Natural killer cell (primary cell): Measurements from ENCODE around the gene TBX18. TPM values are rescaled to one million over a fixed set of nuclear protein-coding genes. Genes with fewer than 3 reads are reported as not detected.

Source experiments
- ATAC-seq, 3 donors: fragments of 150-1000 bp in 2 of 3; fragments of 200-7000 bp in 1 of 3; cut with Tn5 transposase; 1 replicate in 1 of 3; 2 replicates in 2 of 3; pipeline ENCODE4 v1.10.0; 2021; ENCODE audit warnings: mild to moderate bottlenecking in 2 of 3, moderate library complexity in 2 of 3
- DNase-seq, 2 donors: peaks; one replicate each; pipeline versions ENCODE4 v3.0.0 to v3.0.0-alpha.2; 2013 to 2021; ENCODE audit warnings: mixed read lengths in 1 of 2
- H3K27ac ChIP-seq: one replicate; pipeline ENCODE4 v1.5.1; 2013; ENCODE audit warnings: mild to moderate bottlenecking, low read length
- H3K27me3 ChIP-seq: one replicate; pipeline ENCODE4 v1.6.1; 2013; ENCODE audit warnings: low read length; ENCODE audit not compliant: control insufficient read depth, insufficient read depth
- H3K36me3 ChIP-seq: one replicate; pipeline ENCODE4 v1.6.1; 2013; ENCODE audit warnings: low read length; ENCODE audit not compliant: control insufficient read depth, insufficient read depth
- H3K4me1 ChIP-seq: one replicate; pipeline ENCODE4 v1.6.1; 2013; ENCODE audit warnings: low read length; ENCODE audit not compliant: control insufficient read depth, insufficient read depth
- H3K4me3 ChIP-seq: one replicate; pipeline ENCODE4 v1.5.1; 2013; ENCODE audit warnings: low read length
- H3K9me3 ChIP-seq: one replicate; pipeline ENCODE4 v1.6.1; 2013; ENCODE audit warnings: low read length; ENCODE audit not compliant: control insufficient read depth, insufficient read depth
- H3K27ac Mint-ChIP-seq, 2 donors: one replicate each; pipeline ENCODE4 v1.8.0; 2022; ENCODE audit warnings: mild to moderate bottlenecking in 2 of 2, mixed read lengths in 2 of 2, moderate library complexity in 1 of 2
- H3K27me3 Mint-ChIP-seq, 2 donors: one replicate each; pipeline ENCODE4 v1.8.0; 2022; ENCODE audit warnings: low read depth in 2 of 2, mixed read lengths in 2 of 2
- H3K36me3 Mint-ChIP-seq: one replicate; pipeline ENCODE4 v1.8.0; 2022; ENCODE audit warnings: mixed read lengths
- H3K4me1 Mint-ChIP-seq, 2 donors: one replicate each; pipeline ENCODE4 v1.8.0; 2022; ENCODE audit warnings: mixed read lengths in 2 of 2
- H3K4me3 Mint-ChIP-seq: one replicate; pipeline ENCODE4 v1.8.0; 2022; ENCODE audit warnings: mild to moderate bottlenecking, moderate library complexity, mixed read lengths
- H3K9me3 Mint-ChIP-seq, 2 donors: one replicate each; pipeline ENCODE4 v1.8.0; 2022; ENCODE audit warnings: mixed read lengths in 2 of 2
- WGBS: methylation state at CpG from one replicate; pipeline ENCODE4 v1.1.7; 2013; ENCODE audit warnings: missing lambda C conversion rate; ENCODE audit not compliant: insufficient coverage; 5-methylcytosine and 5-hydroxymethylcytosine counted together
- intact Hi-C: fragments of 100-400 bp; cut with micrococcal nuclease; formaldehyde crosslinking; loops from one replicate; pipeline ENCODE4 v1.14.2; 2022
- total RNA-seq, 4 donors: library from RNA; stranded (reverse); fragments of 120-200 nt in 1 of 4; gene quantifications; one replicate each; pipeline versions ENCODE4 v1.2.3 to v1.2.4, GENCODE V29; 2013 to 2022
- TF ChIP-seq, protein P1 (sequence below): fragments of 200-600 bp; IDR thresholded peaks from one replicate; pipeline ENCODE4 v1.8.0; 2022; ENCODE audit warnings: antibody characterized with exemption

Gene TBX18
- total RNA-seq, 3 donors from 2014 or later (not counting 1 experiment from before 2014, with no cell fraction given), result not detected

DNA sequence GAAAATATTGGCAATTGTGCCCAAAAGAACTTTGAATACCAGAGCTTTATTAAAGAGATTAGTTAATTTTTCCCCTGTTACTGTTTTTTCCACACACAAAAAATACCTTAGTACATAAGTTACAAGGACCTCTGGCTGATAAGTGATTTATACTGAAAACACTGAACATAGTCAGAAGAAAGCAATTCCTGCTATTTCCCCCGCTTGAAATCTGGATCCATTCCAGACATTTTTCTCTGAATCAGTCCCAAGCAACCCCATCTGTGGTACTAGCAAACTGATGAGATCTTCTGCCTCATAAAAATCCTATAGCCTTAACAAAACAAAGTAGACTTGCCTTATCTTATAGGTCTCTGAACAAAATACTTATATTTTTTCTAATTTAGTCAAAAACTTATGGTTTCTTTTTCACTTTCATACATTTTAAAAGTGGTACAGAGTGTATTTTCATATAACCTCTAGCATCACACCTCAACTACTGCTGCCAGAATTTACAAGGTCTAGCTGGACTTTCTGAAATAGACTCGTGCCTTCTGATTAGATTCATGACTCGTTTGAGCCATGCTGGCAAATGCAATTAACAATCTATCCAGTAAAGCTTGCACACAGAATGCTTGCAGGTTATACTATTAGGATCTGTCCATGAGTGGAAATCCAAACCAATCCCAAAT is 111.9 kb downstream of the TBX18 start:
- WGBS, result 74% methylated on average over 3 of the region's 3 CpGs
- H3K27me3 Mint-ChIP-seq, result no peaks in the 10 kb centered on the region
- no peak overlapping the region for H3K4me3 Mint-ChIP-seq

GRCh38 chr6:84651583-84651982 is 112.8 kb downstream of the TBX18 start:
- no CpG with 5 or more reads among the region's 1 CpG for WGBS
- intact Hi-C loops, result no loop called here
- ATAC-seq, result no peak

More for the DNA sequence above, 111.9 kb downstream of the TBX18 start:
- Histone ChIP-seq H3K9me3 (no peaks in the 10 kb centered on the region), H3K27ac (no peak overlapping the region), H3K4me1 (no peaks in the 10 kb centered on the region), H3K4me3 (no peak overlapping the region), H3K36me3 (no peaks in the 10 kb centered on the region), H3K27me3 (no peaks in the 10 kb centered on the region)
- DNase-seq (no peak), ATAC-seq (no peak)
- Mint-ChIP-seq H3K36me3 (no peaks in the 10 kb centered on the region), H3K9me3 (peaks cover 4 to 11% of the 10 kb centered on the region in 2 donors), H3K4me1 (no peaks in the 10 kb centered on the region), H3K27ac (no peak overlapping the region)
- intact Hi-C loops, result no loop called here
- TF ChIP-seq, protein P1, sequence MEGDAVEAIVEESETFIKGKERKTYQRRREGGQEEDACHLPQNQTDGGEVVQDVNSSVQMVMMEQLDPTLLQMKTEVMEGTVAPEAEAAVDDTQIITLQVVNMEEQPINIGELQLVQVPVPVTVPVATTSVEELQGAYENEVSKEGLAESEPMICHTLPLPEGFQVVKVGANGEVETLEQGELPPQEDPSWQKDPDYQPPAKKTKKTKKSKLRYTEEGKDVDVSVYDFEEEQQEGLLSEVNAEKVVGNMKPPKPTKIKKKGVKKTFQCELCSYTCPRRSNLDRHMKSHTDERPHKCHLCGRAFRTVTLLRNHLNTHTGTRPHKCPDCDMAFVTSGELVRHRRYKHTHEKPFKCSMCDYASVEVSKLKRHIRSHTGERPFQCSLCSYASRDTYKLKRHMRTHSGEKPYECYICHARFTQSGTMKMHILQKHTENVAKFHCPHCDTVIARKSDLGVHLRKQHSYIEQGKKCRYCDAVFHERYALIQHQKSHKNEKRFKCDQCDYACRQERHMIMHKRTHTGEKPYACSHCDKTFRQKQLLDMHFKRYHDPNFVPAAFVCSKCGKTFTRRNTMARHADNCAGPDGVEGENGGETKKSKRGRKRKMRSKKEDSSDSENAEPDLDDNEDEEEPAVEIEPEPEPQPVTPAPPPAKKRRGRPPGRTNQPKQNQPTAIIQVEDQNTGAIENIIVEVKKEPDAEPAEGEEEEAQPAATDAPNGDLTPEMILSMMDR, result no peak

DNA sequence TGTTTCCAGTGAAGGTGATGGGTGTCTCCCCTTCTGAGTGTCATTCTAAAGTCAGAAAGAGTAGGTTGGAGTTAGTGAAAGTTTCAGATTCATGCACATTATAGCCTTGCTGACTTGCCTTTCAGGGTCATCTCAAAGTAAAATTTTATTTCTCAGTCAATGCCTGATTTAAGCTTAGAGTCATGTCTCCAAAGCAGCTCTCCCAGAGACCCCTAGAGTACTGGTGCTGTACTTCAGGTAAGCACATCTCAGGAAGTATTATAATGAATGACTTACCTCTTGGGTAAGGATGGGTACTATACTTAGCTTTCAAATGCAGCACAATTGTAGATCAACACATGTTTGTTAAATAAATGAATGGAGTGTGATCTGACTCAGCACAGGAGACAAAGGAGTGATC is 116.0 kb downstream of the TBX18 start:
- H3K4me1 Mint-ChIP-seq, result no peaks in the 10 kb centered on the region
- no peak overlapping the region for H3K27ac Mint-ChIP-seq
- intact Hi-C loops, result no loop called here
- H3K4me1 ChIP-seq, result no peaks in the 10 kb centered on the region
- no peak overlapping the region for H3K4me3 ChIP-seq
- no peaks in the 10 kb centered on the region for H3K36me3 Mint-ChIP-seq
- DNase-seq, result no peak
- no peak overlapping the region for H3K4me3 Mint-ChIP-seq
- no peak for ATAC-seq
- H3K27me3 Mint-ChIP-seq, result no peaks in the 10 kb centered on the region
- no peak overlapping the region for H3K27ac ChIP-seq
- peaks cover 3 to 12% of the 10 kb centered on the region in 2 donors for H3K9me3 Mint-ChIP-seq
- no peaks in the 10 kb centered on the region for H3K9me3 ChIP-seq
- TF ChIP-seq, protein P1, result no peak
- no peaks in the 10 kb centered on the region for H3K36me3 ChIP-seq
- H3K27me3 ChIP-seq, result no peaks in the 10 kb centered on the region

More at GRCh38 chr6:84651583-84651982, 112.8 kb downstream of the TBX18 start:
- H3K27ac ChIP-seq, result no peak overlapping the region
- no peaks in the 10 kb centered on the region for H3K27me3 ChIP-seq
- no peaks in the 10 kb centered on the region for H3K36me3 ChIP-seq
- DNase-seq, result no peak
- Mint-ChIP-seq H3K36me3 (no peaks in the 10 kb centered on the region), H3K27me3 (no peaks in the 10 kb centered on the region), H3K4me3 (no peak overlapping the region), H3K9me3 (peaks cover 5 to 12% of the 10 kb centered on the region in 2 donors), H3K27ac (no peak overlapping the region), H3K4me1 (no peaks in the 10 kb centered on the region)
- no peaks in the 10 kb centered on the region for H3K9me3 ChIP-seq
- H3K4me3 ChIP-seq, result no peak overlapping the region
- H3K4me1 ChIP-seq, result no peaks in the 10 kb centered on the region
- TF ChIP-seq, protein P1, result no peak
